ENCODE results near the gene YAP1. TPM values are rescaled to one million over a fixed set of nuclear protein-coding genes. Genes with fewer than 3 reads are reported as not detected.

YAP1 gene
- polyA plus RNA-seq, 1 donor from 2014 or later, result 0.46 TPM

- no peaks in the 10 kb centered on the region for H3K9me2 ChIP-seq (ENCODE audit: insufficient read depth, low read length)
- H4K20me1 ChIP-seq (ENCODE audit: insufficient read depth), result no peaks in the 10 kb centered on the region
- no peak overlapping the region for H3K27ac ChIP-seq (ENCODE audit: low read length)
- peaks cover 3% of the 10 kb centered on the region for H3K27me3 ChIP-seq (ENCODE audit: insufficient read depth, low read depth, low read length)
- no peak overlapping the region for H3K9ac ChIP-seq (ENCODE audit: low read length)
- TF ChIP-seq TAF1 (IDR thresholded peaks at IDR 0.05; ENCODE audit: low read depth) (no peak), EZH2 (IDR thresholded peaks at IDR 0.05; ENCODE audit: borderline replicate concordance, insufficient read depth, low read length, poor library complexity, severe bottlenecking) (no peak), SMC3 (conservative IDR thresholded peaks at IDR 0.05; ENCODE audit: poor library complexity) (no peak), EP300 (conservative IDR thresholded peaks at IDR 0.05; ENCODE audit: poor library complexity, severe bottlenecking) (no peak), RAD21 (conservative IDR thresholded peaks at IDR 0.05) (no peak), REST (IDR thresholded peaks at IDR 0.05; ENCODE audit: borderline replicate concordance) (no peak), CTCF (IDR thresholded peaks at IDR 0.05; ENCODE audit: poor library complexity, severe bottlenecking) (no peak), POLR2AphosphoS5 (IDR thresholded peaks at IDR 0.05) (no peak), MXI1 (conservative IDR thresholded peaks at IDR 0.05; ENCODE audit: poor library complexity, severe bottlenecking) (no peak)
- H3K9me3 ChIP-seq (ENCODE audit: low read length), result no peaks in the 10 kb centered on the region
- H3K36me3 ChIP-seq (ENCODE audit: insufficient read depth, low read length), result no peaks in the 10 kb centered on the region
- no peak overlapping the region for H2AFZ ChIP-seq (ENCODE audit: low read depth, low read length)
- no peak overlapping the region for H3K4me3 ChIP-seq (ENCODE audit: low read length)
- H3F3A ChIP-seq (ENCODE audit: insufficient read depth, low read length, poor library complexity, severe bottlenecking), result no peaks in the 10 kb centered on the region
- H3K79me2 ChIP-seq (replicated peaks; ENCODE audit: insufficient read depth, low read length), result peaks cover 27% of the 10 kb centered on the region
- H3K4me2 ChIP-seq (ENCODE audit: low read length), result no peak overlapping the region
Measured at GRCh38 chr11:102117472-102118113, 7.3 kb downstream of the YAP1 start.

- no peak overlapping the region for H3K4me2 ChIP-seq (ENCODE audit: low read length)
- no peak overlapping the region for H3K27ac ChIP-seq (ENCODE audit: low read length)
- no peak overlapping the region for H3K9ac ChIP-seq (ENCODE audit: low read length)
- no peaks in the 10 kb centered on the region for H4K20me1 ChIP-seq (ENCODE audit: insufficient read depth)
- H3K9me2 ChIP-seq (ENCODE audit: insufficient read depth, low read length), result no peaks in the 10 kb centered on the region
- H3K36me3 ChIP-seq (ENCODE audit: insufficient read depth, low read length), result no peaks in the 10 kb centered on the region
- peaks cover 21% of the 10 kb centered on the region for H3K79me2 ChIP-seq (replicated peaks; ENCODE audit: insufficient read depth, low read length)
- H2AFZ ChIP-seq (ENCODE audit: low read depth, low read length), result no peak overlapping the region
- H3K4me3 ChIP-seq (ENCODE audit: low read length), result no peak overlapping the region
- TF ChIP-seq EZH2 (IDR thresholded peaks at IDR 0.05; ENCODE audit: borderline replicate concordance, insufficient read depth, low read length, poor library complexity, severe bottlenecking), result no peak
- no peak for TF ChIP-seq EP300 (conservative IDR thresholded peaks at IDR 0.05; ENCODE audit: poor library complexity, severe bottlenecking)
- TF ChIP-seq TAF1 (IDR thresholded peaks at IDR 0.05; ENCODE audit: low read depth), result no peak
- no peak for TF ChIP-seq CTCF (IDR thresholded peaks at IDR 0.05; ENCODE audit: poor library complexity, severe bottlenecking)
- H3K9me3 ChIP-seq (ENCODE audit: low read length), result no peaks in the 10 kb centered on the region
- no peaks in the 10 kb centered on the region for H3F3A ChIP-seq (ENCODE audit: insufficient read depth, low read length, poor library complexity, severe bottlenecking)
- H3K27me3 ChIP-seq (ENCODE audit: insufficient read depth, low read depth, low read length), result no peaks in the 10 kb centered on the region
Measured at GRCh38 chr11:102118937-102119336, 8.7 kb downstream of the YAP1 start.
